Iris pigment epithelial cell (primary cell): ENCODE results near the gene MYL12B.
"Not testable (repeated sequence)": the region's sequence is repeated elsewhere in the genome, so short reads cannot be mapped to it uniquely, and the experiment has no call there.

Experiments used
- DNase-seq: peaks from one replicate; pipeline ENCODE4 v3.0.0-alpha.2; 2011; ENCODE audit warnings: low read depth

Gene MYL12B

GRCh38 chr18:3261373-3262233, at the start of gene MYL12B:
MYL12B (plus strand) TSS chr18:3262133; CDS start chr18:3272899, 10,766 bp downstream.
- peak; percentile 81 for DNase-seq

- DNase-seq = no peak
Measured at GRCh38 chr18:3212657-3213056, 49.3 kb upstream of the MYL12B start.

- peak; percentile 30 for DNase-seq
Measured at GRCh38 chr18:3213300-3214059, 48.5 kb upstream of the MYL12B start.

GRCh38 chr18:3214855-3215637, 46.9 kb upstream of the MYL12B start:
- no peak for DNase-seq

GRCh38 chr18:3216987-3217386, 44.9 kb upstream of the MYL12B start:
- DNase-seq = no peak

GRCh38 chr18:3217948-3218647, 43.8 kb upstream of the MYL12B start:
- peak; percentile 42 for DNase-seq

- DNase-seq = no peak
Measured at GRCh38 chr18:3218819-3219218, 43.1 kb upstream of the MYL12B start.

- DNase-seq = no peak
Measured at GRCh38 chr18:3219241-3219630, 42.7 kb upstream of the MYL12B start.

- no peak for DNase-seq
Measured at GRCh38 chr18:3219631-3220335, 42.1 kb upstream of the MYL12B start, which contains the start of gene MYOM1. MYOM1 (minus strand) TSS chr18:3219968; CDS start chr18:3215223, 4,745 bp downstream.

- not testable (repeated sequence) for DNase-seq
Measured at GRCh38 chr18:3220868-3221267, 41.1 kb upstream of the MYL12B start.

- no peak for DNase-seq
Measured at GRCh38 chr18:3221496-3221895, 40.4 kb upstream of the MYL12B start.

- DNase-seq = no peak
Measured at GRCh38 chr18:3223356-3223755, 38.6 kb upstream of the MYL12B start.

GRCh38 chr18:3224223-3224622, 37.7 kb upstream of the MYL12B start:
- no peak for DNase-seq

- no peak for DNase-seq
Measured at GRCh38 chr18:3225588-3225987, 36.3 kb upstream of the MYL12B start.

- DNase-seq = no peak
Measured at GRCh38 chr18:3226048-3226447, 35.9 kb upstream of the MYL12B start.

GRCh38 chr18:3230401-3231334, 31.3 kb upstream of the MYL12B start:
- DNase-seq = peak; percentile 49

- no peak for DNase-seq
Measured at GRCh38 chr18:3233004-3233403, 28.9 kb upstream of the MYL12B start.

- no peak for DNase-seq
Measured at GRCh38 chr18:3233433-3234168, 28.3 kb upstream of the MYL12B start.

- DNase-seq = no peak
Measured at GRCh38 chr18:3234457-3234856, 27.5 kb upstream of the MYL12B start.
